GM10248 (cell line): ENCODE measurements around the gene LYPD8.

Experiments used
- CTCF ChIA-PET: fragments of 300-600 bp; sonication (Branson Sonifier 250); formaldehyde crosslinking; extraction: SDS; loops from one replicate; lab custom pipeline; 2021; ENCODE audit warnings: antibody characterized with exemption; lab: Yijun Ruan, JAX
- POLR2A ChIA-PET: fragments of 350-650 bp; sonication (Branson Sonifier 250); formaldehyde crosslinking; extraction: SDS; loops from one replicate; lab custom pipeline; 2020; ENCODE audit warnings: antibody characterized with exemption; lab: Yijun Ruan, JAX
- DNase-seq: peaks from one replicate; pipeline ENCODE4 v3.0.0; 2012; ENCODE audit errors: extremely low spot score
- CTCF ChIP-seq: IDR thresholded peaks from 2 replicates; pipeline ENCODE4 v1.5.1; 2012; ENCODE audit warnings: mild to moderate bottlenecking, low read depth; ENCODE audit errors: extremely low read depth, missing control alignments, control extremely low read depth

LYPD8 gene

DNA sequence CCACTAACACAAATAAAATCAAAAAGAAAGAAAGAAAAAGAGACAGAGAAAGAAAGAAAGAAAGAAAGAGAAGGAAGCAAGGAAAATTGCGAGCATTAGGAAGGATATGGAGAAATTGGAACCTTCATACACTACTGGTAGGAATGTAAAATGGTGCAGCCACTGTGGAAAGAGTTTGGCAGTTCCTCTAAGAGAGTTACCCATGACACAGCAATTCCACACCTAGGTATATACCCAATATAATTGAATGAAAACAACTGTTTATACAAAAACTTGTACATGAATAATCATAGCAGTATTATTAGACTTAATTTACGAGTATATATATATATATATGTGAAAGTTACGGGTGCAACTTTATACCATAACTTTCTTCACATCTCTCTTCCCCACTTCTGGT, 4.1 kb upstream of the LYPD8 start:
- no peak for TF ChIP-seq CTCF
- POLR2A ChIA-PET, result no interaction called here

DNA sequence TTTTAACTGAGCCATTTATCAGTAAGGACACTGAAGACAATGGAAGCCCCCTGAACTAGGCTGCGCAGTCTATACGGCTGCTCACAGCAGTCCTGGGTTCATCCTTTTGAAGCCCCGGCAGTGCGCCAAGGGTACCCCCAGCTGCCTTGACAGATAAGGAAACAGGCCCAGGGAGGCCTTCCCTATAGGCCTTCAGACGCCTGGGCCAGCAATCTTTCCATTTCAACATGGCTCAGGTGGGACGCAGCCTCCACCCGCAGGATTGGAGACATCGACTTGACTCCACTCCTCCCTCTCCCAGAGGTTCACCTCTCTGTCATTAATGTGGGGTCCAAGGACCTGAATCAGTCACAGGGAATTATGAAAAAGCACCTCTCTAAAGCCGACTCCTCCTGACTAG, 2.8 kb upstream of the LYPD8 start:
- DNase-seq, result no peak
- ChIA-PET POLR2A (no interaction called here), CTCF (interaction anchor here (0.8 to 1.0 kb wide), 2 partner anchors 23 to 48 kb away, joined by 3 to 4 read pairs; no protein-coding TSS in a partner anchor)

More for the DNA sequence above, 4.1 kb upstream of the LYPD8 start:
- CTCF ChIA-PET, result no interaction called here
- DNase-seq, result no peak

GRCh38 chr1:248757784-248758195, 2.2 kb upstream of the LYPD8 start:
- DNase-seq, result no peak
- ChIA-PET POLR2A (no interaction called here), CTCF (interaction anchor here (1.0 kb wide), 3 partner anchors 12 to 49 kb away, joined by 3 read pairs; no protein-coding TSS in a partner anchor)
- TF ChIP-seq CTCF, result no peak

More for the DNA sequence above, 2.8 kb upstream of the LYPD8 start:
- TF ChIP-seq CTCF, result no peak

- ChIA-PET POLR2A (no interaction called here), CTCF (no interaction called here)
- no peak for TF ChIP-seq CTCF
- DNase-seq, result no peak
These were observed 1.1 kb upstream of the LYPD8 start for GRCh38 chr1:248756636-248757035.

GRCh38 chr1:248756151-248756550, 592 bp upstream of the LYPD8 start:
- ChIA-PET POLR2A (no interaction called here), CTCF (interaction anchor here (1.1 kb wide), 1 partner anchor 352 kb away, joined by 3 read pairs; no protein-coding TSS in a partner anchor)
- no peak for TF ChIP-seq CTCF
- no peak for DNase-seq

DNA sequence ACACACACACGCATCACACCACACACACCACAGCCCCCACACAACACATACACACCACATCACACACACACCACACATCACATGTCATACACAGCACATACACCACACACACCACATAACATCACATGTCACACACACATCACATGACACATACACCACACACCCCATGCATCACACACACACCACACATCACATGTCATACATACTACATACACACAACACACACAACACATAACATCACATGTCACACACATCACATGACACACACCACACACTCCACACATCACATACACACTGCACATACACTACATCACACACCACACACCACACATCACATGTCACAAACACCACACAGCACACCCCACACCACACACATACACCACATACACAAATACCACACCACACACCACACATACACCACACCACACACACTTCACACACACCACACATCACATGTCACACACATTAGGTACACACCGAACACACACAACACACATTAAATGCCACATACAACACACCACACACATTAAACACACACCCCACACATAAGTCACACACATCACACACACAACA, 1.8 kb downstream of the LYPD8 start:
- DNase-seq, result no peak
- no peak for TF ChIP-seq CTCF
- POLR2A ChIA-PET, result no interaction called here
- CTCF ChIA-PET, result no interaction called here
